Kasumi-1 (cell line): Measurements from ENCODE around the gene IFNA8.
"Not testable (repeated sequence)": the region's sequence is repeated elsewhere in the genome, so short reads cannot be mapped to it uniquely, and the experiment has no call there.

ENCODE experiments used
- DNase-seq, 2 experiments: peaks; one replicate each; lab custom pipeline; 2025; lab: John Stamatoyannopoulos, UW

Gene IFNA8

GRCh38 chr9:21428235-21428634, 19.3 kb downstream of the IFNA8 start:
- no peak for DNase-seq

- DNase-seq, result peak in 1 of 2 experiments; percentile 11
Observed at GRCh38 chr9:21429191-21429590, 20.3 kb downstream of the IFNA8 start.

- no peak for DNase-seq
Observed at GRCh38 chr9:21432672-21433425, 23.9 kb downstream of the IFNA8 start.

- DNase-seq, result peak; percentile 23 to 43
Observed at GRCh38 chr9:21434202-21435014, 25.5 kb downstream of the IFNA8 start.

- DNase-seq, result not testable (repeated sequence)
Observed at GRCh38 chr9:21435015-21435383, 26.1 kb downstream of the IFNA8 start.

GRCh38 chr9:21440139-21440538, 31.2 kb downstream of the IFNA8 start, which contains the start of gene IFNA1:
Gene IFNA1 (plus strand): TSS chr9:21440439. CDS start chr9:21440508, 69 bp downstream.
- no peak for DNase-seq

GRCh38 chr9:21443849-21444625, 35.1 kb downstream of the IFNA8 start:
- peak; percentile 67 to 68 for DNase-seq

GRCh38 chr9:21449312-21449711, 40.4 kb downstream of the IFNA8 start:
- not testable (repeated sequence) for DNase-seq

GRCh38 chr9:21450733-21451394, 41.9 kb downstream of the IFNA8 start:
- DNase-seq, result no peak

- DNase-seq, result no peak
Observed at GRCh38 chr9:21452681-21453080, 43.8 kb downstream of the IFNA8 start.

GRCh38 chr9:21454149-21454548, 45.2 kb downstream of the IFNA8 start:
- no peak for DNase-seq

- peak; percentile 12 to 28 for DNase-seq
Observed at GRCh38 chr9:21455320-21455719, 46.4 kb downstream of the IFNA8 start.
